ENCODE results near the gene LILRB4.
"Not testable (repeated sequence)": the region's sequence is repeated elsewhere in the genome, so short reads cannot be mapped to it uniquely, and the experiment has no call there.

The LILRB4 gene

DNA sequence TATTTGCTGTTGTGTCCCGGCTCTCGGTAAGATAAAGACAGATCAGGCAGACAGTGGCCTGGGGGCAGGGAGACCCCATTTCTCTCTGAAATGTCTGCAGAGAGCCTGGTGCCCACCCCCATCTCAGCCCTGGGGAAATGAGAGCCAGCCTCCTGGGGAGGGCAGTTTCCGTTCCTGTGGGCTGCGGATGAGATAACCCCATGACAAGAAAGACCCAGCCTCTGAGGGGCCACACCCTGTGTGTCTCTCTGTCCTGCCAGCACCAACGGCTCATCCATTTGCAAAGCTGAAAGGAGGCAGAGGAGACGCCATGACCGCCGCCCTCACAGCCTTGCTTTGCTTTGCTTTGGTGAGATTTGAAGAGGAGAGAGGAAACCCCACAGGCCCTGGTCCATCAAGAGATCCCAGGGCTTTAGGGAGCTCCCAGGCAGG, 33.3 kb downstream of the LILRB4 start:
- Histone ChIP-seq H3K4me3 (ENCODE audit: low read depth, low read length) (no peak overlapping the region), H3K9me3 (ENCODE audit: control insufficient read depth, insufficient read depth, low read length) (peaks cover 67% of the 10 kb centered on the region), H3K36me3 (ENCODE audit: control insufficient read depth, insufficient read depth, low read length) (no peaks in the 10 kb centered on the region), H3K27me3 (ENCODE audit: control insufficient read depth, insufficient read depth, low read length) (no peaks in the 10 kb centered on the region), H3K9ac (ENCODE audit: low read depth, low read length) (no peak overlapping the region), H3K27ac (ENCODE audit: low read depth, low read length) (no peak overlapping the region), H3K4me1 (ENCODE audit: control insufficient read depth, insufficient read depth, low read length) (no peaks in the 10 kb centered on the region)

DNA sequence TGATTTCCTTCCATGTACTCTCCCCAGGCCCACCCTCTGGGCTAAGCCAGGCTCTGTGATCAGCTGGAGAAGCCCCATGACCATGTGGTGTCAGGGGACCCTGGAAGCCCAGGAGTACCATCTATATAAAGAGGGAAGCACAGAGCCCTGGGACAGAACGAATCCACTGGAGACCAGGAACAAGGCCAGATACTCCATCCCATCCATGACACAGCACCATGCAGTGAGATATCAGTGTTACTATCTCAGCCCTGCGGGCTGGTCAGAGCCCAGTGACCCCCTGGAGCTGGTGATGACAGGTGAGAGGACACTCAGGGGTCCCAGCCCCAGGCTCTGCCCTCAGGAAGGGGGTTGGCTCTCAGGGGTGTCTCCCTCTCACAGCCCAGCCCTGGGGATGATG, 34.0 kb downstream of the LILRB4 start:
- H3K36me3 ChIP-seq (ENCODE audit: control insufficient read depth, insufficient read depth, low read length): no peaks in the 10 kb centered on the region
- H3K9ac ChIP-seq (ENCODE audit: low read depth, low read length): no peak overlapping the region
- H3K27me3 ChIP-seq (ENCODE audit: control insufficient read depth, insufficient read depth, low read length): no peaks in the 10 kb centered on the region
- peaks cover 67% of the 10 kb centered on the region for H3K9me3 ChIP-seq (ENCODE audit: control insufficient read depth, insufficient read depth, low read length)
- H3K27ac ChIP-seq (ENCODE audit: low read depth, low read length): no peak overlapping the region
- H3K4me1 ChIP-seq (ENCODE audit: control insufficient read depth, insufficient read depth, low read length): no peaks in the 10 kb centered on the region
- H3K4me3 ChIP-seq (ENCODE audit: low read depth, low read length): no peak overlapping the region

DNA sequence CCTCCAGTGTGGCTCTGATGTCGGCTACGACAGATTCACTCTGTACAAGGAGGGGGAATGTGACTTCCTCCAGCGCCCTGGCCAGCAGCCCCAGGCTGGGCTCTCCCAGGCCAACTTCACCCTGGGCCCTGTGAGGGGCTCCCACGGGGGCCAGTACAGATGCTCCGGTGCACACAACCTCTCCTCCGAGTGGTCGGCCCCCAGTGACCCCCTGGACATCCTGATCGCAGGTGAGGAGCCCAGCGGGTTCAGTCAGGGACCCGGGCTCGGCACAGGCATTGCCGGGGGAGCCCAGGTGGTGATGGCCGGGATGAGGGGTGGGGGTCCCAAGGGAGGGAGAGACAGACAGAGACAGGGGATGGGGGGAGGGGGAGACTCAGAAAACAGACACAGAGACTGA, 34.9 kb downstream of the LILRB4 start:
- H3K4me1 ChIP-seq (ENCODE audit: control insufficient read depth, insufficient read depth, low read length); H3K27me3 ChIP-seq (ENCODE audit: control insufficient read depth, insufficient read depth, low read length); H3K4me3 ChIP-seq (ENCODE audit: low read depth, low read length); H3K9ac ChIP-seq (ENCODE audit: low read depth, low read length); H3K27ac ChIP-seq (ENCODE audit: low read depth, low read length); H3K36me3 ChIP-seq (ENCODE audit: control insufficient read depth, insufficient read depth, low read length): not testable (repeated sequence)
- peaks cover 62% of the 10 kb centered on the region for H3K9me3 ChIP-seq (ENCODE audit: control insufficient read depth, insufficient read depth, low read length)

DNA sequence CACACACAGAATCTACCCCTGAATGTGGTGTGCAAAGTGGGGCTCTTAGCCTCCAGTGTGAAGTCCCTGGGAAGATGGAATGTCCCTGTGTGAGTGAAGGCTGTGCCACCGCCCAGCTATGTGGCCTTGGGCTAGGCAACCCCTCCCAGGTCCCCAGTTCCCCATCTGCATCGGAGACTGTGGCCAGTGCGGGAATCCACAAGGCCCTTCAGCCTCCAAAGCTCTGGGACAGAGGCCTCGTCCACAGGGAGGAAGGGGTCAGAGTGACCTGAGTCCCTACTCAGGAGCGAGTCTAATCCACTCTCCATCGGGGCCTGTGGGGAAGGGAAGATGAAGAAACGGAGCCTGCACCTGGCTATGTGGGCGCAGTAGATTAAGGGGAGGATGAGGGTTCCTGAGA, 42.1 kb downstream of the LILRB4 start:
- Histone ChIP-seq H3K27me3 (ENCODE audit: control insufficient read depth, insufficient read depth, low read length) (no peaks in the 10 kb centered on the region), H3K36me3 (ENCODE audit: control insufficient read depth, insufficient read depth, low read length) (no peaks in the 10 kb centered on the region), H3K27ac (ENCODE audit: low read depth, low read length) (no peak overlapping the region), H3K4me1 (ENCODE audit: control insufficient read depth, insufficient read depth, low read length) (no peaks in the 10 kb centered on the region), H3K9me3 (ENCODE audit: control insufficient read depth, insufficient read depth, low read length) (peaks cover 76% of the 10 kb centered on the region), H3K4me3 (ENCODE audit: low read depth, low read length) (no peak overlapping the region), H3K9ac (ENCODE audit: low read depth, low read length) (no peak overlapping the region)

DNA sequence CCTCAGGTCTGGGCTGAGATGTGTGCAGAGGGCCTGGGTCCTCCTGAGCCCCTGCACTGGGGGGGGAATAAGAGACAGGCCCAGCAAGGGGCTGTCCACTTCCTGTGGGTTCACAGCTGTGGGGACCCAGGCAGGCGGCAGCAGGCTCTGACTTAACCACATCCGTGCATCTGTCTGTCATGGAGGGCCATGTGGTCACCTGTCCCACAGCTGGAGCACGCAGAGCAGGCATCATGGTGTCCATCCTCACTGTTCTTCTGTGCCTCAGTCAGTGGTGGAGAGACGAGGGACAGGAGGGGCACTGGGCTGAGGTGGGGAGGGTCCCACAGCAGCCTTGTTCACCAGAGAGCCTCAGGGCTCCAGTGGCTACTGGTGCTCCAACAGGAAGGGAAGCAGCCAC, 45.2 kb downstream of the LILRB4 start:
- H3K27ac ChIP-seq (ENCODE audit: low read depth, low read length): no peak overlapping the region
- H3K27me3 ChIP-seq (ENCODE audit: control insufficient read depth, insufficient read depth, low read length): no peaks in the 10 kb centered on the region
- H3K4me1 ChIP-seq (ENCODE audit: control insufficient read depth, insufficient read depth, low read length): no peaks in the 10 kb centered on the region
- H3K4me3 ChIP-seq (ENCODE audit: low read depth, low read length): no peak overlapping the region
- peaks cover 72% of the 10 kb centered on the region for H3K9me3 ChIP-seq (ENCODE audit: control insufficient read depth, insufficient read depth, low read length)
- no peak overlapping the region for H3K9ac ChIP-seq (ENCODE audit: low read depth, low read length)
- H3K36me3 ChIP-seq (ENCODE audit: control insufficient read depth, insufficient read depth, low read length): no peaks in the 10 kb centered on the region

DNA sequence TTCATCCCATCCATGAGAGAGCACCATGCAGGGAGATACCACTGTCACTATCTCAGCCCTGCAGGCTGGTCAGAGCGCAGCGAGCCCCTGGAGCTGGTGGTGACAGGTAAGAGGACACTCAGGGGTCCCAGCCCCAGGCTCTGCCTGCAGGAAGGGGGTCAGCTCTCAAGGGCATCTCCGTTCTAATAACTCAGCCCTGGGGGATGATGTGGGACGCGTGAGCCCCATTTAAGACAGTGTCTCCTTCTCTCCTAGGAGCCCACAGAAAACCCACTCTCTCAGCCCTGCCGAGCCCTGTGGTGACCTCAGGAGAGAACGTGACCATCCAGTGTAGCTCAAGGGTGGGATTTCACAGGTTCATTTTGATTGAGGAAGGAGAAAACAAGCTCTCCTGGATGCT, 46.0 kb downstream of the LILRB4 start:
- Histone ChIP-seq H3K9ac (ENCODE audit: low read depth, low read length) (no peak overlapping the region), H3K9me3 (ENCODE audit: control insufficient read depth, insufficient read depth, low read length) (peaks cover 69% of the 10 kb centered on the region), H3K27ac (ENCODE audit: low read depth, low read length) (no peak overlapping the region), H3K27me3 (ENCODE audit: control insufficient read depth, insufficient read depth, low read length) (no peaks in the 10 kb centered on the region), H3K4me1 (ENCODE audit: control insufficient read depth, insufficient read depth, low read length) (no peaks in the 10 kb centered on the region), H3K4me3 (ENCODE audit: low read depth, low read length) (no peak overlapping the region), H3K36me3 (ENCODE audit: control insufficient read depth, insufficient read depth, low read length) (no peaks in the 10 kb centered on the region)

DNA sequence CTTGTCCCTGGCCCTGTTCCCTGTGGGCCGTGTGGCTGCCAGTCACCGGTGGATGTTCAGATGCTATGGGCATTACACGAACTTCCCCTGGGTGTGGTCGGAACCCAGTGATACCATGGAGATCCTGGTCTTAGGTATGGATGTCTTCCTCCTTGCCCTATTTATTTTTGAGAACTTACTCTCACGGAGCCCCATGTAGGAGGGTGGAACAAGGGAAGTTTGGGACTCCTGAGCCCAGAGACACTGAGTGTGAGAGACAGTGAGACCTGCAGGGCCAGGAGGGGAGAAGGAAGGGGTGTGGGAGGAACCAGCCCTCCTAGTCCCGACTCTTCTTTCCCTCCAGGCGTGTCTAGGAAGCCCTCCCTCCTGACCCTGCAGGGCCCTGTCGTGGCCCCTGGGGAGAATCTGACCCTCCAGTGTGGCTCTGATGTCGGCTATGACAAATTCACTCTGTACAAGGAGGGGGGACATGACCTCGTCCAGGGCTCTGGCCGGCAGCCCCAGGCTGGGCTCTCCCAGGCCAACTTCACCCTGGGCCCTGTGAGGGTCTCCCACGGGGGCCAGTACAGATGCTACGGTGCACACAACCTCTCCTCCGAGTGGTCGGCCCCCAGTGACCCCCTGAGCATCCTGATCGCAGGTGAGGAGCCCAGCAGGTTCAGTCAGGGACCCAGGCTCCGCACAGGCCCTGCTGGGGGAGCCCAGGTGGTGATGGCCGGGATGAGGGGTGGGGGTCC, 46.6 kb downstream of the LILRB4 start:
- no peak overlapping the region for H3K27ac ChIP-seq (ENCODE audit: low read depth, low read length)
- H3K4me3 ChIP-seq (ENCODE audit: low read depth, low read length): no peak overlapping the region
- no peaks in the 10 kb centered on the region for H3K4me1 ChIP-seq (ENCODE audit: control insufficient read depth, insufficient read depth, low read length)
- no peaks in the 10 kb centered on the region for H3K36me3 ChIP-seq (ENCODE audit: control insufficient read depth, insufficient read depth, low read length)
- peaks cover 67% of the 10 kb centered on the region for H3K9me3 ChIP-seq (ENCODE audit: control insufficient read depth, insufficient read depth, low read length)
- H3K9ac ChIP-seq (ENCODE audit: low read depth, low read length): no peak overlapping the region
- no peaks in the 10 kb centered on the region for H3K27me3 ChIP-seq (ENCODE audit: control insufficient read depth, insufficient read depth, low read length)

DNA sequence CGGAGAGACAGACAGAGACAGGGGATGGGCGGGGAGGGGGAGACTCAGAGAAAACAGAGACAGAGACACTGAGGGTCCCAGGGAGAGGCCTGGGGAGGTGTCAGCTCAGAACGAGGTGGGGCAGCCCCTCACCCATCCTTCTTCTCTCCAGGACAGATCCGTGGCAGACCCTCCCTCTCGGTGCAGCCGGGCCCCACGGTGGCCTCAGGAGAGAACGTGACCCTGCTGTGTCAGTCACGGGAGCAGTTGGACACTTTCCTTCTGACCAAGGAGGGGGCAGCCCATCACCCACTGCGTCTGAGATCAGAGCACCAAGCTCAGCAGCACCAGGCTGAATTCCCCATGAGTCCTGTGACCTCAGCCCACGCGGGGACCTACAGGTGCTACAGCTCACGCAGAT, 47.2 kb downstream of the LILRB4 start:
- H3K9ac ChIP-seq (ENCODE audit: low read depth, low read length); H3K4me3 ChIP-seq (ENCODE audit: low read depth, low read length); H3K4me1 ChIP-seq (ENCODE audit: control insufficient read depth, insufficient read depth, low read length); H3K27me3 ChIP-seq (ENCODE audit: control insufficient read depth, insufficient read depth, low read length); H3K27ac ChIP-seq (ENCODE audit: low read depth, low read length); H3K36me3 ChIP-seq (ENCODE audit: control insufficient read depth, insufficient read depth, low read length): not testable (repeated sequence)
- peaks cover 65% of the 10 kb centered on the region for H3K9me3 ChIP-seq (ENCODE audit: control insufficient read depth, insufficient read depth, low read length)
